Osteoblast (primary cell): Measurements from ENCODE around the gene EFNB2. TPM values are rescaled to one million over a fixed set of nuclear protein-coding genes. Genes with fewer than 3 reads are reported as not detected.

Experiments
- DNase-seq: peaks from one replicate; pipeline ENCODE4 v3.0.0; 2011; ENCODE audit warnings: low spot score, mixed read lengths; ENCODE audit not compliant: insufficient read length; ENCODE audit errors: missing footprints
- H2AFZ ChIP-seq: 2 replicates; pipeline ENCODE4 v1.6.0; 2011; ENCODE audit warnings: mild to moderate bottlenecking, low read length
- H3K27ac ChIP-seq: 2 replicates; pipeline ENCODE4 v1.5.1; 2011; ENCODE audit warnings: mild to moderate bottlenecking, low read depth, low read length, moderate library complexity
- H3K27me3 ChIP-seq: 2 replicates; pipeline ENCODE4 v1.6.0; 2012; ENCODE audit warnings: mild to moderate bottlenecking, control low read depth, inconsistent platforms, low read length, moderate library complexity; ENCODE audit not compliant: insufficient read depth
- H3K36me3 ChIP-seq: 2 replicates; pipeline ENCODE4 v1.5.1; 2011; ENCODE audit warnings: mild to moderate bottlenecking, low read length, control low read depth, moderate library complexity; ENCODE audit not compliant: insufficient read depth
- H3K4me1 ChIP-seq: 2 replicates; pipeline ENCODE4 v1.5.1; 2011; ENCODE audit warnings: mild to moderate bottlenecking, low read length, control low read depth, moderate library complexity; ENCODE audit not compliant: insufficient read depth
- H3K4me2 ChIP-seq: 2 replicates; pipeline ENCODE4 v1.6.0; 2011; ENCODE audit warnings: mild to moderate bottlenecking, low read length; ENCODE audit not compliant: insufficient read depth
- H3K4me3 ChIP-seq: fragments of 200-600 bp; sonication (generic); 3 replicates; pipeline ENCODE4 v1.5.1; 2012; ENCODE audit warnings: mild to moderate bottlenecking, low read length, inconsistent platforms; ENCODE audit not compliant: insufficient read depth
- H3K79me2 ChIP-seq: 2 replicates; pipeline ENCODE4 v1.6.0; 2012; ENCODE audit warnings: mild to moderate bottlenecking, low read length, control low read depth, inconsistent platforms; ENCODE audit not compliant: insufficient read depth
- H3K9me3 ChIP-seq: 2 replicates; pipeline ENCODE4 v1.5.1; 2011; ENCODE audit warnings: low read depth, low read length, control low read depth
- H4K20me1 ChIP-seq: 2 replicates; pipeline ENCODE4 v1.6.0; 2012; ENCODE audit warnings: mild to moderate bottlenecking, low read length, control low read depth; ENCODE audit not compliant: insufficient read depth
- total RNA-seq: library from RNA; depleted of rRNA; stranded (reverse); fragments of >200 nt; gene quantifications from 2 replicates; pipeline ENCODE4 v1.2.3, GENCODE V29; 2012
- TF ChIP-seq, protein P1 (sequence below): IDR thresholded peaks from 2 replicates; pipeline ENCODE4 v1.5.1; 2011; ENCODE audit warnings: mild to moderate bottlenecking, low read depth, low read length, moderate library complexity; ENCODE audit errors: extremely low read depth

Gene EFNB2, protein sequence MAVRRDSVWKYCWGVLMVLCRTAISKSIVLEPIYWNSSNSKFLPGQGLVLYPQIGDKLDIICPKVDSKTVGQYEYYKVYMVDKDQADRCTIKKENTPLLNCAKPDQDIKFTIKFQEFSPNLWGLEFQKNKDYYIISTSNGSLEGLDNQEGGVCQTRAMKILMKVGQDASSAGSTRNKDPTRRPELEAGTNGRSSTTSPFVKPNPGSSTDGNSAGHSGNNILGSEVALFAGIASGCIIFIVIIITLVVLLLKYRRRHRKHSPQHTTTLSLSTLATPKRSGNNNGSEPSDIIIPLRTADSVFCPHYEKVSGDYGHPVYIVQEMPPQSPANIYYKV
- 10.0 and 17.0 TPM in 2 replicates for total RNA-seq

DNA sequence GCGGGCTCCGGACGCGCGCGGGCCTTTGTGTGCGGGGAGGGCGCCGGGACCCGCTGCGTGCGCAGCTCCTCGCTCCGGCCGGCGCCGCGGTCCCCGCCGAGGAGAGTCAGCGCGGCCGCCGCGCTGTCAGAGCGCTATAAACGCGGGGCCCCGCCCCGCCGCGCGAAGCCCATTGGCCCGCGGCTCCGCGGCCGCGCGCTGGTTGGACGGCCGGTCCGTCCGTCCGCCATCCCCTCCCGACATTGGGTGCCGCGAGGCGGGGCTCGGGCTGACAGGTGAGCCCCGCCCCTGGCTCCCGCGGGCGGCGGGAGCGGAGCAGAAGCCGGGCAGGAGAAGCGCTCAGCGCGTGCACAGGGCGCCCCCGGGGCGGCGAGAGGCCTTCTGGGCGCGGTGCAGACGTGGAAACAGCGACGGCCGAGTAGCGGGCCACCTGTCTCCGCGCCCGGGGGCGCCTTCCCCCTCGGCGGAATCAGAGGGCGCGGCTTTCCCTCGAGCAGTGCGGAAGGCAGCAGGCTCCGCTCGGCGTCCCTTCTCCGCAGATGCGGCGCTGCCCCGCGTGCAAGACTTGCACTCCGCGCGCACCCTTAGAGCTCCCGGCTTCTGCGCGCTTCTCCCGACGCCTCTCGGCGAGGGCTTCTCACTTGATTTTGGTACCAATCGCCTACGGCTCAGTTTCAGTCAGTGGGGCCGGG is at the start of gene EFNB2:
TSS of gene EFNB2 (minus strand) at position 111 of the 692 bp plus-strand sequence. CDS start 698 bp downstream, outside the sequence.
- Histone ChIP-seq H3K4me2 (peak within 1 kb of the TSS; percentile 93), H4K20me1 (peaks cover 9% of the 10 kb centered on the region), H3K27ac (peak within 1 kb of the TSS; percentile 33), H3K9me3 (no peaks in the 10 kb centered on the region), H3K27me3 (no peaks in the 10 kb centered on the region), H3K36me3 (peaks cover 4% of the 10 kb centered on the region), H3K79me2 (peaks cover 40% of the 10 kb centered on the region), H2AFZ (peak within 1 kb of the TSS; percentile 64), H3K4me1 (peaks cover 11% of the 10 kb centered on the region), H3K4me3 (peak within 1 kb of the TSS; percentile 85)
- peak; percentile 99 for DNase-seq
- TF ChIP-seq, protein P1, sequence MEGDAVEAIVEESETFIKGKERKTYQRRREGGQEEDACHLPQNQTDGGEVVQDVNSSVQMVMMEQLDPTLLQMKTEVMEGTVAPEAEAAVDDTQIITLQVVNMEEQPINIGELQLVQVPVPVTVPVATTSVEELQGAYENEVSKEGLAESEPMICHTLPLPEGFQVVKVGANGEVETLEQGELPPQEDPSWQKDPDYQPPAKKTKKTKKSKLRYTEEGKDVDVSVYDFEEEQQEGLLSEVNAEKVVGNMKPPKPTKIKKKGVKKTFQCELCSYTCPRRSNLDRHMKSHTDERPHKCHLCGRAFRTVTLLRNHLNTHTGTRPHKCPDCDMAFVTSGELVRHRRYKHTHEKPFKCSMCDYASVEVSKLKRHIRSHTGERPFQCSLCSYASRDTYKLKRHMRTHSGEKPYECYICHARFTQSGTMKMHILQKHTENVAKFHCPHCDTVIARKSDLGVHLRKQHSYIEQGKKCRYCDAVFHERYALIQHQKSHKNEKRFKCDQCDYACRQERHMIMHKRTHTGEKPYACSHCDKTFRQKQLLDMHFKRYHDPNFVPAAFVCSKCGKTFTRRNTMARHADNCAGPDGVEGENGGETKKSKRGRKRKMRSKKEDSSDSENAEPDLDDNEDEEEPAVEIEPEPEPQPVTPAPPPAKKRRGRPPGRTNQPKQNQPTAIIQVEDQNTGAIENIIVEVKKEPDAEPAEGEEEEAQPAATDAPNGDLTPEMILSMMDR: no peak

DNA sequence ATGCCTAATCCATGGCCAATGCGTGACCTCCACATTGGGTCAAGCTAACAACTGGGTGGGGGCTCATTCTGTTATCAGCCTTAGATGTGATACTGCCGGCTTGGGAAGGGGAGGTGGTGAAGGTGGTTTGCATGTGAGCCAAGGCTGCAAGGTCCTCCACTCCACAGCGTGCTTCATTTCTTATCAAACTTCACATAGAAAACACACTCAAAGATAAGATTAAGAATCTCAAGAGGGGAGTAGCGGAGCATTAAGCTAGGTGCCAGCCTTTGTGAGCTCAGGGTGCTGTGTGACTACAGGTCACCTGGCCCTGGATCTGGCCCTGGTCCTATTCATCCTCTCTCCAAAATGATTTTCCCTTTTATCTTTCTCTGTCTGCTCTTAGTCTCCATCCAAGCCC is 45.8 kb upstream of the EFNB2 start:
- Histone ChIP-seq H3K27ac (no peak overlapping the region), H3K4me1 (no peaks in the 10 kb centered on the region), H3K36me3 (no peaks in the 10 kb centered on the region), H3K79me2 (no peaks in the 10 kb centered on the region), H3K4me2 (no peak overlapping the region), H3K27me3 (no peaks in the 10 kb centered on the region), H3K9me3 (no peaks in the 10 kb centered on the region), H3K4me3 (no peak overlapping the region), H4K20me1 (no peaks in the 10 kb centered on the region), H2AFZ (no peak overlapping the region)
- TF ChIP-seq, protein P1: no peak
- DNase-seq: no peak

DNA sequence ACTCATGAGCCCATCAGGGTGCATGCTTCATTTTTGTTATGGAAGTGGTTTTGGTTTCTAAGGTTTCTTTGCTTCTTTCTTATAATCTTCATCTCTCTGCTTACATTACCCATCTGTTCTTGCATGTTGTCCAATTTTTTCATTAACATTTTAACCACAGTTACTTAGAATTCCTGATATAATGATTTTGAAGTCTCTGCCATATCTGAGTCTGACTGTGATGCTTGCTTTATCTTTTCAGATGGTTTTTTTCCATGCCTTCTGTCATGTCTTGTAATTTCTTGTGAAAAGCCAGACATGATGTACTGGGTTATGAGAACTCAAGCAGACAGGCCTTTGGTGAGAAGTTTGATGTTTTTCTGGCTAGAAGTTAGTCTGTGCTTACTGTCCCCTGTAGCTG is 40.4 kb upstream of the EFNB2 start:
- no peak overlapping the region for H3K4me2 ChIP-seq

More for the DNA sequence above, 40.4 kb upstream of the EFNB2 start:
- Histone ChIP-seq H2AFZ (no peak overlapping the region), H3K36me3 (no peaks in the 10 kb centered on the region), H3K4me1 (peaks cover 12% of the 10 kb centered on the region), H4K20me1 (no peaks in the 10 kb centered on the region), H3K27ac (no peak overlapping the region), H3K4me3 (no peak overlapping the region), H3K9me3 (no peaks in the 10 kb centered on the region), H3K79me2 (no peaks in the 10 kb centered on the region), H3K27me3 (no peaks in the 10 kb centered on the region)
- DNase-seq: no peak
- TF ChIP-seq, protein P1: no peak
